NCI-H2029 treated with DMSO at 0.1 percent for 48 hours (cell line): ENCODE results near the gene RAI1.
A peak's percentile ranks its signal among the peaks of the same experiment; 100 is the strongest.
"Not testable (repeated sequence)": the region's sequence is repeated elsewhere in the genome, so short reads cannot be mapped to it uniquely, and the experiment has no call there.

Experiments
- DNase-seq: peaks from one replicate; lab custom pipeline; 2025; lab: John Stamatoyannopoulos, UW

RAI1 gene

GRCh38 chr17:17681187-17681743 lies at the start of gene RAI1:
Gene RAI1, plus strand, starts transcription at chr17:17681458. Its CDS starts 111,491 bp downstream, at chr17:17792949.
- peak; percentile 10 for DNase-seq

- DNase-seq, result not testable (repeated sequence)
These were observed 48.6 kb upstream of the RAI1 start for GRCh38 chr17:17632690-17633089.

- no peak for DNase-seq
These were observed 47.9 kb upstream of the RAI1 start for GRCh38 chr17:17633310-17633709.

- no peak for DNase-seq
These were observed 46.1 kb upstream of the RAI1 start for GRCh38 chr17:17635126-17635525.

- DNase-seq, result not testable (repeated sequence)
These were observed 45.6 kb upstream of the RAI1 start for GRCh38 chr17:17635537-17636271.

GRCh38 chr17:17636272-17636885 lies 44.9 kb upstream of the RAI1 start:
- no peak for DNase-seq

GRCh38 chr17:17638467-17638866 lies 42.8 kb upstream of the RAI1 start:
- no peak for DNase-seq

GRCh38 chr17:17639661-17640270 lies 41.5 kb upstream of the RAI1 start:
- not testable (repeated sequence) for DNase-seq

- DNase-seq, result peak; percentile 12
These were observed 39.4 kb upstream of the RAI1 start for GRCh38 chr17:17641621-17642409.

GRCh38 chr17:17645148-17645547 lies 36.1 kb upstream of the RAI1 start:
- DNase-seq, result not testable (repeated sequence)

GRCh38 chr17:17645961-17646360 lies 35.3 kb upstream of the RAI1 start:
- no peak for DNase-seq

- DNase-seq, result no peak
These were observed 33.6 kb upstream of the RAI1 start for GRCh38 chr17:17647524-17648178.

GRCh38 chr17:17648762-17649161 lies 32.5 kb upstream of the RAI1 start:
- DNase-seq, result no peak

GRCh38 chr17:17650959-17651358 lies 30.3 kb upstream of the RAI1 start:
- no peak for DNase-seq

GRCh38 chr17:17653343-17653742 lies 27.9 kb upstream of the RAI1 start:
- DNase-seq, result no peak

GRCh38 chr17:17659340-17659739 lies 21.9 kb upstream of the RAI1 start:
- DNase-seq, result no peak

- no peak for DNase-seq
These were observed 20.1 kb upstream of the RAI1 start for GRCh38 chr17:17661134-17661533.

- DNase-seq, result no peak
These were observed 19.3 kb upstream of the RAI1 start for GRCh38 chr17:17661834-17662385.

- DNase-seq, result no peak
These were observed 17.8 kb upstream of the RAI1 start for GRCh38 chr17:17663160-17664063.

GRCh38 chr17:17664064-17664452 lies 17.2 kb upstream of the RAI1 start:
- no peak for DNase-seq
